ENCODE data around the gene SRRM4.
"Not testable (repeated sequence)": the region's sequence is repeated elsewhere in the genome, so short reads cannot be mapped to it uniquely, and the experiment has no call there.

SRRM4 gene, protein sequence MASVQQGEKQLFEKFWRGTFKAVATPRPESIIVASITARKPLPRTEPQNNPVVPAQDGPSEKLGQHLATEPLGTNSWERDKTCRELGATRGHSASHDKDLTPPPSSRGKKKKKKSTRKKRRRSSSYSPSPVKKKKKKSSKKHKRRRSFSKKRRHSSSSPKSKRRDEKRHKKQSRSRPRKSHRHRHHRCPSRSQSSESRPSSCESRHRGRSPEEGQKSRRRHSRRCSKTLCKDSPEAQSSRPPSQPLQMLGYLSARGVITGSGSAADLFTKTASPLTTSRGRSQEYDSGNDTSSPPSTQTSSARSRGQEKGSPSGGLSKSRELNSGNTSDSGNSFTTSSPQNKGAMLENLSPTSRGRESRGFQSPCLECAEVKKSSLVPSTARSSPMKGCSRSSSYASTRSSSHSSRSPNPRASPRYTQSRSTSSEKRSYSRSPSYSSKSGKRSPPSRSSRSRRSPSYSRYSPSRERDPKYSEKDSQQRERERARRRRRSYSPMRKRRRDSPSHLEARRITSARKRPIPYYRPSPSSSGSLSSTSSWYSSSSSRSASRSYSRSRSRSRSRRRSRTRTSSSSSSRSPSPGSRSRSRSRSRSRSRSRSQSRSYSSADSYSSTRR

DNA sequence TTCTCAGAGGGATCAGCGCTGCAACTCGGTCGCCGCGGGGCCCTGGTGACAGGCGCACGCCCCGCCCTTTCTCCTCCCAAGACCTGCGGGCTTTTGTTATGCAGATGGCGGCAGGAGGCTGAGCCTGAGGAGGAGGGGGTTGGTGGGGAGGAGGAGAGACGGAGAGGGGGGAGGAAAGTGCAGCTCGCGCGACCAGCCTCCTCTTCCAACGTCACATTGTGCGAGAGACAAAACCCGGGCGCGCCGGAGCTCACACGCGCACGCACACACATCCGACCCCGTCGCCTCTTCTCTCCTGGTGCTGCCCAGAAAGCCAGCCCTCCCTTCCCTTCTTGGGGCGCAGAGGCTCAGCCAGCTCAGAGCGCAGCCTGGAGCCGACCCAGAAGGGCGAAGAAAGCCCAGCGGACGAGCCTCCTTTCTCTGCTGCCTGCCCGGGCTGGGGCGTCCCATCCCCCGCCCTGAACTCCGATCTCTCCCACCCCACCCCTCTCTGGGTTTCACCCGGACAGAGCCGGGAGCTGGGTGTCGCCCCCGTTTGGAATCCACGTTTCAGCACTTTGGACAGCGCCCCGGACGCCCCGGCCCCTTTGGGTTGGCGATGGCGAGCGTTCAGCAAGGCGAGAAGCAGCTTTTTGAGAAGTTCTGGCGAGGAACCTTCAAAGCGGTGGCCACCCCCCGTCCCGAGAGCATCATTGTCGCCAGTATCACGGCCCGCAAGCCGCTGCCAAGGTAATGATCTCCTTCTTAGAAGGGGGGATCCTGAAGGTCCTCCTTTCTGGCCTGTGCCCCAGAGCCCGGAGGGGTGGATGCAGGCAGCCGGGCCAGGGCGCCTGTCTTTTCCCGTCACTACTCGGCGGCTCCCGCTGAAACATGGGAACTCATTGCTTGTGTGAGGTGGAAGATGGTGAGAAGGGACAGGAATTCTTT, at the start of gene SRRM4:
Gene SRRM4, plus strand, starts transcription at position 257 of the 927 bp plus-strand sequence. Its CDS starts 342 bp downstream, at position 599.
- DNase-seq: no peak

DNA sequence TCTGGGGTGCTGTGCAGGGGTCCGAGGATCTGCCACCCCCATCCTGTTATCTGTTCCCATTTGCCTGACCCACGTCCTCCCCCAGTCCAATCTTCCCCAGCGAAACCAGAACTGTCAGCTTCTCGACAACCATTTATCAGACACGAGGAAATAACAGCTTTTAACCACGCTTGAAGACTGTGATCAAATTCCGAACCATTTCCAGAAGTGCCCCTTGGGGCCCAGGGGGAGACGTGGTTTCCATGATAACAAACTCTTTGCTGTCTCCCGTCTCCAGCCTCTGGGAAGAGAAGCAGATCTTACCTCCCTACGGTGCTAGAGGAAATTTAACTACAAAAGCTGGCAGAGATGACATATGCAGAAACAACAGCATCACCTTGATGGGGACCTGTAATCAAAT, 35.1 kb upstream of the SRRM4 start:
- no peak for DNase-seq

DNA sequence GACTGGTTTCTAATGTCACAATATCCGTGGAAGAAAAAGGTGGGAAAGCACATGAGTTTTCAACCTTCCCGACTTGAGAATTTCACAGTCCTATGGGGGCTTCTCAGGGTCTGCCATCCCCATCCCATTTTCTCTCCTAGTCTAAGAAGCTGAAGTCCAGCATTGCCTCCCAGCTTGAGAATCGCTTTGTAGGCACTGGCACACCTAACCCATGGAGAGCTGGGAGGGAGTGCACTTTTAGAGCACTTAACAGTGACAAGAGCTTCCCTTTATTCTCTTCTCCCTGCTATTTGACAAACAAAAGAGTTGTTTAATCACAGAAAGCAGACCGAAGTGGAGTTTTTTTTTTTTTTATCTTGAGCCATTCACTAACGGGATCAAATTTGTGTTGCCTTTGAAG, 22.8 kb upstream of the SRRM4 start:
- no peak for DNase-seq

DNA sequence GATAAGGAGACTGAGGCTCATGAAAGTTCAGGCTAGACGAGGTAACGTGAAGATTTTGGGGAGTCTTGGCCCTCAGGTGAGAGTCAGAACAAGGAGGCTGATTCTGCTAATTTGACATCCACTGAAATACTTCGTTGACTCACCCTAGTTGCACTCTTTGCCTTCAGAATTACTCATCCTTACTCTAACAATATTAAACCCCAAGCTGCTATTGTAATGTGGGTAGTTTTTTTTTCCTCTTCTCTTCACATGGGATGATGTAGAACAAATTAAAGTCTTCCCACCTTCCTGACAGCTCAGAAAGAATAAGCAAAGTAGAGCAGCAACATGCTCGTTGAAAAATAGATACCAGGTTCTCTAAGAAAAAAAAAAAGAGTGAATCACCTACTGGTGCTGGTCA, 22.0 kb upstream of the SRRM4 start:
- no peak for DNase-seq

DNA sequence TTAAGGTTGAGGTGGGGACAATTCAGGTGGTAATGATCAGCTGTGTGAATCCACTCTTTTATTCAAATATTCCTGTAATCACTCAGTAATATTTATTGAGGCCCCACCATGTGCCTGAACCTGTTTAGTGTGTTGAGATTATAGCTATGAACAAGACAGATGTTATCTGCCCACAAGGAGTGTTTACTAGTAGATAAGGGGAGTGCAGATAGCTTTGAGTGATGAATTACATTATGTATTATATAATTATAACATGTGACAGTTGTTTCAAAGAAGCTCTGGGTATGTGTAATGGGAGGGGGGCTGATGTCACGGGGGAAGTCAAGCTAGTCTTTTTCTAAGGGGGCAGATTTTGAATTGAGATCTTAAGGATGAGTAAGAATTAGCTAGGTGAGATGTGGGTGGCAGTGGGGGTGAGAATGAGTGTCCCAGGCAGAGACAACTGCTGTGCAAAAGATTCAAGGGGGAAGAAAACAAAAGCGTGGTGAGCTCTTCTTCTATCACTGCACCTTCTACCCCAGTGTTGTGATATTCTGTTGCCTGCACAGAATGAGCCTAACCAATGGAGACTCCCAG, 21.3 kb upstream of the SRRM4 start:
- DNase-seq: no peak

DNA sequence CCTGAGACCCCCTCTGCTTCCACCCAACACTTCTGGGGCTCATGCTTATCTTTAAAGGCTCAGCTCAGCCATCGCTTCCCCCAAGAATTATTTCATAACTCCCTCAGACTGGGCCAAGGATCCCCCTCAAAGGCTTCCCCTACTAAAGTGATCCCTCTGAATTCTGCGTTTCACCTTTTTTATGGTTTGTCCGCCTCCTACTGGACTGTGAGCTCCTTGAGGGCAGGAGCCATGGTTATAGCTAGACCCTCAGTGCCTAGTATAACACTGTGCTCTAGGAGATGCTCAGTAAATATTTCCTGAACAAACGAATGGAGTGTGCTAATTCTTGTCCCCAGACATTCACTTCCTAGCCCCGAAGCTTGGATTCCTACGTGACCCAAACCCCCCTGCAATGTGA, 20.5 kb upstream of the SRRM4 start:
- DNase-seq: no peak

DNA sequence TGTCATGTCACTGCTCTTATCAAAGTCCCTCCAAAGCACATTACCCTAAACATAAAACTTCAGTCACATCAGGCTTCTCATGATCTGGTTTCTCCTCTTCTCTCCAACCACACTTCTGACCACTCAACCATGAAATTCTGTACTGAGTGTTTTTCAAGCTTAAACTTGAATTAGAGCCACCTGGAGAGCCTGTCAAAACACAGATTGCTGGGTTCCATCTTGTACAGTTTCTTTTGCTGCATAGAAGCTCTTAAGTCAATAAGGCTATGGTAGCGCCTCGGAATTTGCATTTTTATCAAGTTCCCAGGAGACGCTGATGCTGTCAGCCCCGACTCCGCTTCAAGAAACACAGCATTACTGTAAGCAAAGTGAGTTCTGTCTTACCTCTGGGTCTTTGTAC, 16.4 kb upstream of the SRRM4 start:
- DNase-seq: no peak

DNA sequence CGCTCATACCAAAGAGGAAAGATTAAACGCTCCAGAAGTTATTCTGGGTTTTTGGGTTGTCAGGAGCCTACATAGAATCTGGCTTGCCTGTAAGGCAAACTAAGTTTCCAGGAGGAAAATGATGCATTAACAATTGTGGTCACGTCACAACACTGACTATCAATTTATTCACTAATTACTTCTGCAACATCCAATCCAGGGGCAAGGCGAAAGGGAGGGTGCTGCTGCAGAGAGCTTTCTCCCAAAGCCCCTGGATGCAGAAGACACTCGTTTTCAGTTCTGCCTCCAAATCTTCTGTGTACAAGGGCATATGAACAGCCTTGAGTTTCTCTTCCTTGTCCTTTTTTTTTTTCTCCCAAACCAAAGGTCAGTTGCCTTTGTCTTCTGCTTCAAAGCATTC, 10.5 kb upstream of the SRRM4 start:
- no peak for DNase-seq

DNA sequence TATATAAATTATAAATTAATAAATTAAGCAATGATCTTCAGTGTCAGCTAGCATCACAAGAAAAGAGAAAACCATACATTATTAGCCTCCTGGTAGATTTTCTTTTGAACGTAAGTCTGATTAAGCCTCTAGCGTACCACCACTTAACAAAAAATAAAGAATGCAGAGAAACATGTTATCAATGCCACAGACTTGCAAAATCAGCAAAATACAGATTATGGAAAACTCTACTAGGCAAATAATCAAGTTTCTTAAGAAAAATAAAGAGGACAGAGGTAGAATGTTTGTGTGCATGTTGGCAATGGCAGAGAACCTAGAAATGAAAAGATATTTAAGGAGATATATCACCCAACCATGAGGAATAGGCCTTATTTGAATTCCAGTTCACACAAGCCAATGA, 8.4 kb upstream of the SRRM4 start:
- DNase-seq: no peak

DNA sequence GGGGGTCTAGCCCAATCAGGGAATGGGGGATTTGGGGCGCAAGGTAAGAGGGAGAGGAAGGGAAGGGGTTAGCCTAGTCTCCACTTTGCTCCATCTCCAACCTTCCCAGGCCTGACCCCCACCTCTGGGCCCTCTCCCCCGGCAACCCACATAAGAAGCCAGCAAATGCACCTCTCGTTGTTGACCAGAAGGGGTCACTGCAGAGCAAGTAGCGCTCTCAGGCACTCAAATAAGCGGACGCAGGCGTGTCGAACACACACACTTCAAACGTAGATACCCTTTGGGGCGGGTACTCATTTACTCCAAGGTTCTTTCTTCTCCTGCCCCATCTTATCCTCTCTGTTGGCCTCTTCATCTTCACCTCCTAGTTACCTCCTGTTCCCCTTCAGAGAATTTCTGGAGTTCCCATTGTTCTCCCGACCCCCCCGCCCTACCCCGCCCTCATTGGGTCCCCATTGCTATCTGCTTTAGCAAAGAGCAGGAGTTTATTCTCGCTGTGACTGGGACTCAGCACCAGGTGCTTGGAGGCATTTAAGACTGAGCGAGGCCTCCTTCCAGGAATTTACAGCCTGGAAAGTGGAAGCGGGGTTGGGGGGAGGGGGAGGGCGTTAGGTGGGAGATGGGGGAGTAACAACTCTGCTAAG, 1.5 kb upstream of the SRRM4 start:
- peak; percentile 2 for DNase-seq

DNA sequence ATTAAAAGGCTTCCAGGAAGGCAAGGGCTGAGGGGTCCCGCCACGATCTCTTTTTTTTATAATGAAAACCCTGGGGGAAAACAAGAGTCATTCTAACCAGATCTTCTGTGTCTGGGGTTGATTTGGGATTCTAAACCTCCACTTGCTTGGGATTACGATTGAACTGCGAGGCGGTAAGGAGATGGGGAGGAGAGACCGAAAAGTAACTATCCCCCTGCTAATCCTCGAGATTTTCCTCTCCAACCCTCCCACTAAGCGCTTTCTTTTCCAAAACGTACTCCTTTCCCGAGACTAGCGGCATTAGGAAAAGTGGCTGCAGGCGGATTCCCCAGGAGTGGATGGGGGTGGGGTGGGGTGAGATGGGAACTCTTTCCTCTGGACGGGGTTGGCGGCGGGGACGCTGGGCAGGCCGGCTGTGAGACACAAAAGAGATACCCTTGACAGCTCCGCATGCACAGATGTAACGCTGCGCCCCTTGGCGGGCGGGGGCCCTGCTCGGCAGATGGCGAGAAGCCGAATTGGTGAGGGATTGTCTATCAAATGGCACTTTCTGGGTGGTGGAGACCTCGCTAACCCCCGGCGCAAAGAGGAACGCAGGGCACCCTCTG, 830 bp upstream of the SRRM4 start:
- no peak for DNase-seq

DNA sequence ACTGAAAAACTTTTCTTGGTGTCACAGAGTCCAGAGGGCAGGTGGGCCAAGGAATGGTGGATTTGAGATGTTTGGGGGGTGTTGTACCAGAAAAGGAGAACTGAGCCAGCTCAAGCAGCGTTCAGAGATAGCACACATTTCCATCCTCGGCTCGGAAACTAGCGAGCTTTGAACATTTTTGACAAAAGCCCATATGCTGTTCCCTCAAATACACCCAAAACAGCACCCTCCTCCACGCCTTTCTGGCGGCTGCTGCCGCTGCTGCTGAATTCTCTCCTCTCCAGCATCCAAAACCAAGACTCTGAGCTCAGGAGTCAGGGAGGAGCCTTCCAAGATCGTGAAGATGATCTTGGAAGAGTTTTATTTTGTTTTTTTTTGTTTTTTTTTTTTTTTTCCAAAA, 961 bp downstream of the SRRM4 start:
- no peak for DNase-seq

DNA sequence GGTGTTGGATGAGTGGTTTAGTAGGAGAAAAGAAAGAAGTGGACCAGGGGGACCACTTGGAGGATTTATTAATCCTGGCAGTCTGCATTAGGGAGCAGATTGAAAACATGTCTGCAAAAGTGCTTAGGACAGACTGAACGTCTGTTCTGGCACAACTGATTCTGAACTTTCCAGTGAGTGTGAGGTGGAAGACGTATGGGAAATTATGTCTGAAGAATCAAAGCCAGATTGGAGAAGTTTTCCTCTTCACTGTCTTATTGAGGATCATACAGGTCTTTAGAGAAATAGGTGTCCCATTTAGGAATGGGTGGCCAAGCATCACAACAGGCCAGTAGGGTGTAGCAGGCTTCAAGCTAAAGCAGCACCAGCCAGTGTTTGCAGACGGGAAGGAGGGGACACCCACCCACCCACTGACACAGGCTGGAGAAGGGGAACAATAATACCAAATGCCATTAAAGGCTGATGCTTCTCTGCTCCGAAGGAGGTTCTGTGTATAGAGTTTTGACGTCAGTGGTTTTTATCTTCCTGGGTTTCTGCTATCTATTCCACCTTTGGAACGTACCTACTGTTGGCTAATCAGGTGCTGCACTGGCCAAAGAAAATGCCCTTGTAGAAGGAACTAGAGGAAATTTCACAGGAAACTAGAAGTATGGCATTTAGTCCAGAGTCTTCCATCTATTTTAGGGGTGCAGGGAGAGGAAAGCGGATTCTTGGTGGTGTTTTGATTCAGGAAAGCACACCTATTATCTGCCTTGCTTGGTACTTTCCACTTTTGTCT, 1.8 kb downstream of the SRRM4 start:
- DNase-seq: no peak

DNA sequence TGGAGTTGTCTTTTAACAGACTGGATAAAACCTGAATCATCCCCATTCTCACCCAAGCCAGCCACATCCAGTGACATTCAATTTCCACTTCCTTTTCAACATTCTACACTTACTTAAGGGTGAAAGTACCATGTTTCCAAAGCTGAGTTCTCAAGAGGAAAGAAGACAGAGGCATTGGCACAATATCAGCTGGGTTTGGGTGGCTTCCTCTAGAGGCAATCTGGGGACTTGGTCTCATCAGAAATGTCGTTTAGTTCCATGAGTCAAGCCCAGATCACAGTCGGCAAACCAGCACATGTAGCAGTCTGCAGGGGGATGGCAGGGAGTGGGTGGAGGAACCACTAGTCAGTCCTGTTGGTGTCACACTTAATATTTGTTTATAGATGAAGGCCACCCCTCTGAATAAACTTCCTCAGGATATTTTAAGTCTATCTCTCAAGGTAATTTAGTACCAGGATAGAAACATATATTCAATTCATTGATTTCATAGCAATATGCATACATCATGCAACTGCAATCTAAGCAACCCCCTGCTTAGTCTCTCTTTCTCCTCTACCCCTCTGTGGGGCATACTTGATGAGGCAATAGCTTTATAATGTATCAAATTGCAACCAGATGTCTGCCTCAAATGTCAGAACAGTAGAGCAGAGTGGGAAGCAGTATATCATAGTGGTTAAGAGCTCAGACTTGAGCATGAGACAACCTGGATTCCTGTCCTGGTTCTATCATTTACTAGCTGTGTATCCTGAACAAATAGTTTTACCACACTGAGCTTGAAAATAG, 3.0 kb downstream of the SRRM4 start:
- DNase-seq: no peak

DNA sequence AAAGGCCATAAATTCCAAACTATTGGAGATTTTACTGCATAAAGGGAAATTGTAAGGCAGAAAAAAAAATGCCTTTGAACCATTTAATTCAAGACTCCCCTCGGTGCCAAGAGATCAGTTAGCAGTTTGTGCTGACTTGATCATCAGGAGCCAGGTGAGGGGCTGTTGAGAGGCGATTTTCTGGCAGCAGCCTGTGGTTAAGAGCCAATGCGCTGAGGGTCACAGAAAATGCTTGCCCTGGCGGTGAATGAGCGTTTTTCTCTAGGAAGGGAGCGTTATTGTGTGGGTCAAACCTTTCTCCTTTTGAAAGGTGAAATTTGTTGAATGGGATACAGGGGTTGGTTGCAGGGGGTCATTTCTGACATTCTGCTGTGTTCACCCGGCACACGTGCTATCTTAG, 4.7 kb downstream of the SRRM4 start:
- DNase-seq: no peak

DNA sequence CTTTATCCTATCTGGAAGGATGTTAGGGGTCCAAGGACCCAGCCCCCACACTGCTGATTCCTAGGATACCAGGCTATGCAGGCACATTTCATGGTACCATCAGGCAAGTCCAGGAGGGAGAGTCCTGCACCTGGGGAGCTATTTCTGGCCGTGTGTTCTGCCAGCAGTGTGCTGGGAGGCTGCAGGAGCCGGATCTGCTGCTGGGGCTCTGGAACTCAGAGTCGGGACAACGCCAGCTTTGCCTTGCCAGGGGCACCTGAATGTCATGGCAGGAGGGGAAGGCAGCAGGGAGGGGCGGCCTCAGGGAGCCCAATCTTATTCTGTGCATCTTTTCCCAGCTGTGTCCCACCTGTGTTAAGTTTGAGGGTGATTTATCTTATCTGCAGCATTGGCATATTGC, 17.8 kb downstream of the SRRM4 start:
- no peak for DNase-seq

DNA sequence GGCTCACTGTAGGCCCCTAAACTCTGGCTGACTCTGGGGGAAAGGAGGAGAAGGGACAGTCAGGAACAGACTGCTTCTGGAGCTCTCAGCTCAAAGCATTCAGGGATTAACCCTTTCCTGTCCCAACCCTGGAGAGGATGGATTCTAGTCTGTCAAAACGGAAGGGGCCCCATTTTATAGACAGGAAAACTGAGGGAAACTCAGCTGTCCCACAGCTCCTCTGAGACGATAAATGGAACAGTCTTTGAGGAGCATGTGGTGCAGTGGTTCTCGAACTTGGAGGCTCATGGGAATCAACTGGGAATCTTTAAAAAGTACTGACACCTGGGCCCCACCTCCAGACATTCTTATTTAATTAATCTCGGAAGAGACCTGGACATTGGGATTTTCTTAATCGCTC, 23.7 kb downstream of the SRRM4 start:
- DNase-seq: no peak

DNA sequence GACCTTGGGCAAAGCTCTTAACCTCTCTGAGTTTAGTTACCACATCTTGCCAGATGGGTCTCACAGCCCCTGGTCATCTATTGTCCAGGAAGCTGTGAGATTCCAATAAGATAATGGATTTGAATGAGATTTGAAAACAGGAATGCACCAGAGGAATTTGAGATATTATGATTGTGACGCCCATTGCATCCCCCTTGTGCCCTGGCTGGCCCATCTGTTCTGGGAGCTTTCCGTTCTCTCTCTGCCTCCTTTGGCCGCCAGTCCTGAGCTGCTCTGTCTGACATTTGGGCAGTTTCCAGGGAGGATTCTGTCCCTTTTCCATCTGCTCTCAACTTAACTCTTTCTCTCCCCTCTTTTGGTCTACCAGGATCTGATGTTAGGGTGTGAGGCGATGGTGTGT, 24.6 kb downstream of the SRRM4 start:
- no peak for DNase-seq

DNA sequence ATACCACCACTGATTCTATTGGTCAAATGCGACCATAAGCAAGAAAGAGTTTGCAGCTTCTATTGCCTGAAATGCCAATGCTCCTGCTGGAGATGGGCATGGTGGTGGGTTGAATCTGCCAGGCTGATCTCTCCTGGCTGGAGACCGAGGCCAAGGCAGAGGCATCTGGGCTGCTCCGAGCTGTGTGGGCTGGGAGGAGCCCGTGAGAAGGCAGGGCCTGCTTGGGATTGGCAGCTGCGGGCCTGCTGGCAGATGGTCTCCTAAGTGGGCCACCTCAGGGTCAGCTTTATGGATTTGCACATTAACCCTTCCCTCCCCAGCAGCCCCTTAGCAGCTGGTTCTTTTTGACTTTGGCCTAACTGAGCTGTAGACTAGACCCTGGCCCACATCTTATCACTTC, 25.4 kb downstream of the SRRM4 start:
- DNase-seq: no peak

DNA sequence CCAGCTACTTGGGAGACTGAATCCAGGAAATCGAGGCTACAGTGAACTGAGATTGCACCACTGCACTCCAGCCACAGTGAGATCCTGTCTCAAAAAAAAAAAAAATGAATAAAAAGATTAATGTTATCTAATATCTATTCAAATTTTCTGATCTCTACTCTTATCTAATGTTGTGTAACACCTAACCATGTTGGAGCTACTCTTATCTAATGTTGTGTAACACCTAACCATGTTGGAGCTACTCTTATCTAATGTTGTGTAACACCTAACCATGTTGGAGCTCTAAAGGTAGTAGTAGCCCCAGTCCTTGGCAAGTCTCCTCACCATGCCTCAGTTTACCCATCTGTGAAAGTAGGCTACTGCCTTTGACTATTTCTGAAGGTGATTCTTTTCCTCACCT, 26.9 kb downstream of the SRRM4 start:
- DNase-seq: not testable (repeated sequence)
